Left renal cortex interstitium (tissue), 4 donors: ENCODE results near the gene SNAP25. TPM values are rescaled to one million over a fixed set of nuclear protein-coding genes. Genes with fewer than 3 reads are reported as not detected.

Source experiments
- DNase-seq, 4 donors: peaks; one replicate each; pipeline ENCODE4 v3.0.0-alpha.2; 2013; ENCODE audit warnings: low read depth in 4 of 4, low spot score in 2 of 4, missing footprints in 1 of 4
- polyA plus RNA-seq, 4 donors: library from polyadenylated mRNA; unstranded; fragments of 120-200 nt; gene quantifications; one replicate each; pipeline ENCODE4 v1.2.1, GENCODE V29; 2013; ENCODE audit not compliant: insufficient read length in 4 of 4

The SNAP25 gene
- polyA plus RNA-seq, 4 donors: 5.0 to 13.2 (median 6.5) TPM

DNA sequence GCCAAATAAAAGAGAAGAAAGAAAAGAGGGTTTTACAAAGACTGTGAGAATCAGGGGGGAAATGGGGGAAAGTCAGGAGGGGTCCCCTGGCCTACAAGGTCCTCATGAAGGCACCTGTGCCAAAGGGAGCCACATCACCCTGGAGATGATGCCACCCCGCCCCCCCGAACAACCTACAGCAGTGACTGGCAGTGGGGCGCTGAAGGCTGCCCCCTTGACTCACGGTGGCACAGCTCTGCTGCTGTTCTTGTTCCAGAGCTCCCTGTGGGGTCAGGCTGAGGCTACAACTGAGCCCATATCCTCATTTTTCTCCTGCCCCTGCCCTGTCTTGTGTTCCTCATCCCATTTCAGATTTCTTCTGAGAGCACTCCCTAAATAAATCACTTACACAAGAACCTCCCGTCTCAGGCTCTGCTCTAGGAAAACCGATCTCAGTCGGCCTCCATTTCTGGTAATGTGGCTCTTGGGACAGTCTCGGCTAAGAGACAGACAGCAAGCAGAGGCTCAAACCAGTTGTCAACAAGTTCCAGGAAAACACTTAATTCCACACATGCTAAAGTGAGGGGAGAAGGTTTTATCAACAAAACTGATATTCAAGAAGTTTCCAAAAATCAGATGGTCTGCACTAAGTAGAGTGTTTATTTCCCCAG is 105.7 kb downstream of the SNAP25 start:
- no peak for DNase-seq

DNA sequence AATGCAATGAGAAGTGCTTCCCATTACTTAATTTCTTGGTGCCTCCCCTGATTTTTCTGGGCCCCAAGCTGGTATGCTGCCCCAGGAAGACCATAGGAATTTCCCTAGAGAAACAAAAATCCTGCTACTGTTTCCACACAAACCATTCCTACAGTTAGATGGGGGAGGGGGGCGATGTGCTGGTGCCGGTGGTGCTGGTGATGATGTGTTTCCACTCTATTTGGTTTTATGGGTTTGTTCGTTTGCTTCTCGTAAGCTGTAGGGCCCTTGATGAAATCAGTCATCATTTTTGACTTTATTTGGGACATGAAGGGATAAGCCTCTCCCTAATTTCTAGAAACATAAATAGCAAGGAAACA is 110.2 kb downstream of the SNAP25 start:
- no peak for DNase-seq

DNA sequence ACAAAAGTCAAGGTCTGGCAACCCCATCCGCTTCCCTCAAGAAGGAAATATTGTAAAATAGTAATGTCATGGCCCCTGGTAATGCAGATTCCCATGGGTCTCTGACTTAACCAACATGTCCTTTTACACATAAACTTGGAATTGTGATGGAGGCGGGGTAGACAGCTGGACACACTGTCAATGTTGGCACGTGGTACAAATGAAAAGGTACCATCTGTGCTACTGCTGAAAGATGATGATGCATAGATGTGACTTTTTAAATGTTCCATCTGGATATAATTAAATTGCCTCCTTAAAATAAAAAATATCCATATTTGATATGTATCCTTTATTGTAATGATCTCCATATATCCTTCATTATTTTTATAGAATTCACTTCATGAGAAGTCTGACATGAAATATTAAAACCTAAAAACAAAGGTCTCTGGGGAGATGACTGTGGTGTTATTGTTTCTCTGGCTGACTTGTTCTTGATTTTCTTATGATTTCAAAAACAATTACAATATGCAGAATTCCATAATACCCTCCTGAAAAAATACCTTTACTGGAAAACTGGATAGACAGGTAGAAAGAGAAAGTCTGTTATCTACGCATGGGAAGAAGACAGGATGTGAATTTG is 110.9 kb downstream of the SNAP25 start:
- DNase-seq: no peak

DNA sequence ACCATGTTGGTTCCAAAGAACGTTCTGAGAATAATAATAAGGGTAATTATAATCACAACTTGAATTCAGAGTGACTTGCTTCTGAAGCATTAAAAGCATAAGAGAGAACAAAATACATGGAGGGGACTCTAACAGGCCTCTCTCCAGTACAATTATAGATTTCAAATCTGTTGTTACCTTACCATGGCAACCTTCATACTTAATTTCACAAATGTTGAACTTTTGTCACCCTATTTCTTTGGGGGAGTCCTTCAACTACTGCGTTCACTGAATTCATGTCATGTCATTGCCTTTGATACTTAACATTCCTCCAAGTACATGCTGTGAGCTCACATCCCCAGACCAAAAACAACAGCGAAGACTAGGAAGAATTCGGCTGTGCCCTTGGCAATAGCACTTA is 111.4 kb downstream of the SNAP25 start:
- no peak for DNase-seq

DNA sequence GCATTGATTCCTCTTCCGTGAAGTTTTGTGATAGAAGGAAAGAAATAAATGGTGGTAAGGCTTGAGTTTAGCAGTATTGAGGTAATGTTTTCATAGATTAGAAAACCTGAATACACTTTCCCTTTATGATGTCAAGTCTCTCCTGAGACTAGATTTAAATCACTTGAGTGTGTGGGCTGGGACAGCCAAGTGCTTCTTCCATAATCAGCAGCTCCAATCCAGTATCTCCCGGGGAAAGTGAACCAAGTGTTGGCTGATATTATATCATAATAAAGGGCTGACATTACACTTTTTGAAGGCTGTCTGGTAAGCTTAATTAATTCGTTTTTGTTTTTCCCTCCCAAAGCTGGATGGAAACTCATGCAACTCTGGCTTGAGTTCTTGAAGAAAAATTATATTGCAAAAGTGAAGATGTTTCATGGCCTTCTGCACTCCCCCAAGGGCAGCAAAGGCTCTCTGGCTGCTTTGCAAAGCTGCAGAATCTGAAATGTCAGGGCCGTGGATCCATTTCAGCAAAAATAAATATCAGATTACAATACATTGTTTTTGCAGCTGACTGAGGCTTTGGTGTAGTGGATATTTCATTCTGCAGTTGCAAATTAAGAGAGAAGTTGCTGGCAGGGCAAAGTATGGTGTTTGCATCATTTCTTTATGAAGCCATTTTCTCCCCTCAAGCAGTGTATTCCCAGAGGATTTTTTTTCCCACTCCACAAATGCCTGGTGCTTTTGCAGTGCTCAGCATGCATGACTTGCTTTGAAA is 114.2 kb downstream of the SNAP25 start:
- no peak for DNase-seq

DNA sequence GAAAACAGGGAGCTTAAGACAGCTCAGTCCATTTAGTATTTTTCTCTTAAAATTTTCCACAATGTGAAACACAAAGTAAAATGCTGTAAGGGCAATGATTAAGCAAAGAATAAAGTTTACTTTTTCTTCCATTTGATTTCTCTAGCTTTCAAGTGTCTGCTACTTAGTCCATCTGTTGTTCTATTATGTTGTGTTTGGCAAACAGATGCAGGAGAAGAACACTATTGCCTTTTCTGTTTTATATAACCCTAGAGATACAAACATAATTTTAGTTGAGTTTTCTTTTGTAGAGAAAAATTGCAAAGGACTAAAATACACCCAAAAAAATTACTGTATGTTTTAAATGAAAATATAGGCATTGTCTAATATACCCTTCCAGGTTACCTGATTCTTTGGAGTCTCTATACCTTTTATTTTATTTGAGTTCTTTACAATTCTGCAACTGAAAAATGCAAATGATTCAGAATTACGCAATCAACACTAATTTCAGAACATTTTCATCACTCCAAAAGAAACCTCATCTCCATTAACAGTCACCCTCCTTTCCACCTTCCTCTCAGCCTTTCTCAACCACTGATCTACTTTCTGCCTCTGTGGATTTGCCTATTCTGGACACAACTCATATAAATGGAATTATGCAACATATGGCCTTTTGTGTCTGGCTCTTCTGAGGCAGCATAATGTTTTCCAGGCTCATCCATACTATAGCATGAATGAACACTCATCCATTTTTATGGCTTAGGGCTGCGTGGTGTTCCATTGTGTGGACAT is 118.5 kb downstream of the SNAP25 start:
- DNase-seq: no peak

DNA sequence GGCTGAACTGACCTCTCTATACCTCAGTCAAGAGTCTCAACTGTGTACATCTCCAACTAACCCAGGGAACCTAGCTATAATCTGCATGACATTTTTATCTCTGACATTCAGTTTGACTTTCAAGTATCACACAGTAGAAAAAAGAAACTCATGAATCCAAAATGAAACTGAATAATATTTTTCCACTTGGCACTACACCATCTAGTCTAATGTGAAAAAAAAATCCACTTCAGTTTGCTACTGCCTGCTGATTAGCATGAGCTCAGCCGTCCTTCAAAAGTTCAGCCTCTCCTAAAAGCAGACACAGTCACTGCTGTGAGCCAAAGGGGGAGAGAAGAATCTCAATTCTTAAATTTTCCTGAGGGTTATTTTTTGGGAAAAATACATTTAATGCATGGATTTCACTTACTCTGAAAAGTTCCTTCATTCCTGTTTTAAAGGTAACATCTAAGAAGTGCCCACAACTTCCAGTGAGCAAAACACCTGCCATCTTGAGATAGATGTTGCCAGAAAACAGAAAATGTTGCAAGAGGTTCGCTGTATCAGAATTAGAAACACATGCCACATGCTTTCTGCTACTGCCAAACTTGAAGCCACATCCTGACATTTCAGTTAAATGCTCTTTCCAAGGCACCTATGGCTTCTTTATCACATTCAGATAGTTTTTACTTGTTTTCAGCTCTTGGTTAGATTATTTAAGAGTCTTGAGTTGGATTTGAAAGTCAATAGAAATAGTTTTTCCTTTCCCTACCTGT is 120.0 kb downstream of the SNAP25 start:
- no peak for DNase-seq

GRCh38 chr20:10339609-10340008 is 121.0 kb downstream of the SNAP25 start:
- no peak for DNase-seq

- no peak for DNase-seq
These were observed 123.5 kb downstream of the SNAP25 start for GRCh38 chr20:10342152-10342551.

GRCh38 chr20:10344953-10345352 is 126.3 kb downstream of the SNAP25 start:
- DNase-seq: no peak

DNA sequence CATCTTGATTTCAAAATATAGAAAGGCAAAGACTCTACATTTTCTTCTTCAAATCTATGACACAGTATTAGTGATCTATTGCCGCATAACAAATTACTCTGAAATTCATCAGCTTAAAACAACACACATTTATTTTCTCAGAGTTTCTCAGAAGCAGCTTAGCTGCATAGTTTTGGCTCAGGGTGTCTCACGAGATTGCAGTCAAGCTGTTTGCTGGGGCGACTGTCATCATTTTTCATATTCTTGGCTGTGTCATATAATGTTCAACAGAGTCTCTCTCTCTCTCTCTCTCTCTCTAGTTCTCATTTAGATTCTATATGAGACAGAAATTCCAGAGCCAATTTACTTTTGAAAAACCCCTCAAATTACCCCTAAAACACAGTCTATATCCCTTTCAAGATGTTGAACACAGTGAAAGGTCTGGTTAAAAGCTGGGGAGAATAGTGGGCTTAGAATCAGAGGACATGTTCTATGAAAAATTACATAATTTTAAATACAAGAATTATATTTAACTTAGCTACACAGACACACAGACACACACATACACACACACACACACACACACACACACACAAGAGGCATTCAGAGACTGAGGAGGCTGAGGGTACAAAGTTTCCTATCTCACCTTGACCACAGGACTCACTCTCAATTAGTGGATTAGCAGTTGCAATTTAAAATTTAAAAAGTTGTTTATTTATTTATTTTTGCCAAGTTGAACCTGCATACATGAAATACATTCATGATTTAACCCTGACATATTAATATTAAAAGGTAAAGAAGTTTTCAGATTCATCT is 128.7 kb downstream of the SNAP25 start:
- no peak for DNase-seq

- DNase-seq: no peak
These were observed 130.5 kb downstream of the SNAP25 start for GRCh38 chr20:10349118-10349517.

- DNase-seq: no peak
These were observed 131.7 kb downstream of the SNAP25 start for GRCh38 chr20:10350188-10350842.

DNA sequence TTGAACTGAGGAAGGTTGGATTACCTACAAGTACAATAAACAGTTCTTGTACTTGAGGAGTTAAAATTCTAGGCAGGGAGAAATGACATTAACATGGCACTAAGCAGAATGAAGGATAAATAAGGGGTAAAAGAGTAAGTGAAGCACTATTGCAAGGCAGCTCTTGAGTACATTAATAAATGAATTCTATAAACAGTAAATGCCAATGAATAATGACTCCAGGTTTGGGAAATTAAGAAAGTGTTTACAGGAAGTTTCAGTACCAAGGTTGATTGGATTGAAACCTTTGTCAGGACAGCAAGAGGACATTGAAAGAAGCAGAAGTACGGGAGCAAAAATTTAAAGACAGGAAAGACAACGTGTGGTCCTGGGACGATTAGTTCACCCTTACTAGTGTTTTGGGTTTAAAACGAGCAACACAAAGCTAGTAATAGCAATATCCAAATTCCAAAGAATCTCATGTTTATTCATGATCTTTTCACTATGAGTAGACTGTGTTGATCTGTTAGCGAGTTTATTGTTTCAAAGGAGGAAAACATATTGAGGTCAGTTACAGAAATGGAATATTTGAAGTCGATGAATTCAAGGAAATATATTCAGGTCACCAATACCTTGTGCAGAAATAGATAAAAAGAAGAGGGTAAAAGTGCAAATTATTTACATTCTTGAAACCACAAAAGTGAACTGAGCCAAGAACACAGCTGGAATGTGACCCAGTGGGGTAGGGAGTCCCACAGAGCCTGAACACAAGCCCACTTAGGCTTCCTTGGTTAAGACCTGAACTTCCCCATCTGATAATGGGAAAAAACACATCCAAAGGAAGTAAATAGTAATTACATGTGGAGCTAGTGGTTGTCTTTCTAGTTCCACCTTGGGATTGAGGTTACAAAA is 134.5 kb downstream of the SNAP25 start:
- no peak for DNase-seq

DNA sequence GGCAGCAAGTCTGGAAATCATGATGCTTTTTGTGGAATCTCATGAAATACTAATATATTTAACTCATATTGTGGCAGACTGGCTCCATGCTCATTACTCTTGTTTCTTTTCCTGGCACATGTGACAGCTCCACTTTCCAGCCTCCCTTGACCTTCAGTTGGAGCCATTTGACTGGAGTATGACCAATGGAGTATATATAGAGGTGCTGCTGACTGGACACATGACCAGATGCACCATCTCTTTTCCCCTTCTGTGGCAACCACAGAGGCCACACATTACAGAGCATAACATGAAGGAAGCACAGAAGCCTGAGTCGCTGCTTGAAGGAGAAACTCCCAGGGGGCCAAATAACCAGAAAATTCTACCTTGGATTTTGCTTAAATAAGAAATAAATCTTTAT is 138.0 kb downstream of the SNAP25 start:
- no peak for DNase-seq
